GM19193 (cell line): ENCODE results near the gene CAPZA2.

Source experiments
- POLR2A ChIP-seq: IDR thresholded peaks from 4 replicates; pipeline ENCODE4 v1.6.1; 2011; ENCODE audit not compliant: insufficient read depth, insufficient read length; ENCODE audit errors: extremely low read depth

Gene CAPZA2

GRCh38 chr7:116862234-116862950 is at the start of gene CAPZA2:
Gene CAPZA2, plus strand, starts transcription at chr7:116862587. Its CDS starts 25 bp downstream, at chr7:116862612.
- peak; percentile 92 for TF ChIP-seq POLR2A

DNA sequence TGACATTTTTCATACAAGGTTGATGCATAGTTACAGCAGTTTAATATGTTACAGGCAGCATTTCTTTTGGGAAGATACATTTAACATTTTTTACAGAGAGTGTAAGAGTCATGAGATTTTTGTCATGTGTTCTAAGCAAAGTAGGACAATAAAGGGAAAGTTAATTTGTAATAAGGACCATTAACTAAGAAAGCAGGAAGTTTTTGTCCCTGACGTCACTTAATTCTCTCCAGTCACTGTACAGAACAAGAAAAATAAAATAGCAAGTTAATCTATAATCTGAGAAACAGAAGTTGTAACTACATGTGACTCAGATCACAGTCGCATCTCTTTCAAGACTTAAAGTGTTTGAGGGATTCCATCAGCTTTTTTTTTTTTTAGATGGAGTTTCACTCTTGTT is 49.5 kb upstream of the CAPZA2 start:
- no peak for TF ChIP-seq POLR2A

- no peak for TF ChIP-seq POLR2A
These were observed 47.3 kb upstream of the CAPZA2 start for GRCh38 chr7:116815041-116815440.

GRCh38 chr7:116820149-116820548 is 42.2 kb upstream of the CAPZA2 start:
- no peak for TF ChIP-seq POLR2A

DNA sequence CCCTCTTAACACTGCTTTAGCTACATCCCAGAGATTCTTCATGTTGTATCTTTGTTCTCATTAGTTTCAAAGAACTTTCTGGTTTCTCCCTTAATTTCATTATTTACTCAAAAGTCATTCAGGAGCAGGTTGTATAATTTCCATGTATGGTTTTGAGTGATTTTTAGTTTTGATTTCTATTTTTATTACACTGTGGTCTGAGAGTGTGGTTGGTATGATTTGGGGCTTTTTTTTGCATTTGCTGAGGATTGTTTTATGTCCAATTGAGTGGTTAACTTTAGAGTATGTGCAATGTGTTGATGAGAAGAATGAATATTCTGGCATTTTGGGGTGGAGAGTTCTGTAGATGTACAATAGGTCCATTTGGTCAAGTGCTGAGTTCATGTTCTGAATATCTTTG is 37.9 kb upstream of the CAPZA2 start:
- no peak for TF ChIP-seq POLR2A

DNA sequence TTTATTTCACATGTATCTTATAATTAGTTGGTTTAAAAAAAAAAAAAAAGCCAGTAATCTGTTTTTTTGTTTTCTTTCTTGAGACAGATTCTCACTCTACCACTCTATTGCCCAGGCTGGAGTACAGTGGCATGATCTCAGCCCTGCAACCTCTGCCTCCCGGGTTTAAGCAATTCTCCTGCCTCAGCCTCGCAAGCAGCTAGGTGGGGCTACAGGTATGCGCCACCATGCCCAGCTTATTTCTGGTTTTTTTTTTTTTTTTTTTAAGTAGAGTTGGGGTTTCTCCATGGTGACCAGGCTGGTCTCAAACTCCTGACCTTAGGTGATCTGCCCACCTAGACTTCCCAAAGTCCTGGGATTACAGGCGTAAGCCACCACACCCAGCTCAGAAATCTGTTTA is 34.1 kb upstream of the CAPZA2 start:
- no peak for TF ChIP-seq POLR2A

DNA sequence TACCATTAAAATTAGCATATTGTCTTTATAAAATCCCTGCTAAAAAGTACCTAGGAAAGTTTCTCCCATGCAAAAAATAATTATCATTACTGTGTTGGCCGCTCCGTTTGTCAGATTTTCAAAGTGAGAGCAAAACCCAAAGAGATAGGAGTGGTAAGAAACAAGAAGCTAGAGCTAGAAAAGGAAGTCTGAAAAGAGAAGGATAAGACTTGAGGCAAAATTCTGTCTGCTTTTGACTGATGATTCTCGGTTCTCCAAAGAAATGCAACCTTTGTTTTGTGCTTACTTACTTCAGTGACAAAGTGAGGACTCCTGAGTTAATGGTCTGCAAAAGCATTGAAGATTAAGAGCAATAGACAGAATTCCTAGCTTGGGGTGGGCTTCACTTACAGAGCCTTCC is 33.3 kb upstream of the CAPZA2 start:
- TF ChIP-seq POLR2A = no peak

- no peak for TF ChIP-seq POLR2A
These were observed 32.9 kb upstream of the CAPZA2 start for GRCh38 chr7:116829493-116829892.

GRCh38 chr7:116832692-116833091 is 29.7 kb upstream of the CAPZA2 start:
- no peak for TF ChIP-seq POLR2A

GRCh38 chr7:116834815-116835504 is 27.4 kb upstream of the CAPZA2 start:
- no peak for TF ChIP-seq POLR2A

- TF ChIP-seq POLR2A = no peak
These were observed 26.3 kb upstream of the CAPZA2 start for GRCh38 chr7:116836048-116836447.

DNA sequence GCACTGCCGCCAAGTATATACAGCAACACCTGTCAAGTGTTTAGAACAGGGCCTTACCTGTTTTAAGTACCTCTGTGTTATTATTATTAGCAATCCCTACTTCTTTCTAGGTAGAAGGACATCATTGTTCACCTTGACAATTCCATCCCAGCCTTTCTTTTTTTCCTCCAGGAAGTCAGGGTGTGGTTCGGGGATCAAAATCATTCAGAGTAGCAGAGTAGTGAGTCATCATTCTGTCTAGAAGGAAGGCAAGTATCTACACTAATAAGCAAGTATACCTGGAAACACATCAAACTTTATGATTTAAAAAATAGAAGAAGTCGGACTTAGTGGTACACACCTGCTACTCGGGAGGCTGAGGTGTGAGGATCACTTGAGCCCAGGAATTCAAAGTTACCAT is 25.5 kb upstream of the CAPZA2 start:
- no peak for TF ChIP-seq POLR2A

DNA sequence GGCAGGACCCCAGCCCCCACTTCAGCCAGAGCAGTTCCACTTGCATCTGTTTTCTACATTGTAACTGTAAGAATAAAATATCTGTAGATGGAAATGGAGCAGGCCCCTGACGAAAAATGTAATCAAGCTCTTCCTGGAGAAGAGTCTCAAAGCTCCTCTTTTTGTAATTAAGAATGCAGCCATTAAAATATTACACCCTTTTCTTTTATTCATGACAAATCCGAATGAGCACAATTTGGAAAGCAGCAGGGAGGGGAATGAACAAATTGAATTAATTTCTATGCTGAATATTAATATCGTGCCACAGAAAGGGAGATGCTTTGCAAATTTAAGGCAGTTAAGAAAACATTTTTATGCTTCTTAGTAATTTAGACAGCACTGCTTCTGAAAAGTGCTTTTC is 24.8 kb upstream of the CAPZA2 start:
- no peak for TF ChIP-seq POLR2A

DNA sequence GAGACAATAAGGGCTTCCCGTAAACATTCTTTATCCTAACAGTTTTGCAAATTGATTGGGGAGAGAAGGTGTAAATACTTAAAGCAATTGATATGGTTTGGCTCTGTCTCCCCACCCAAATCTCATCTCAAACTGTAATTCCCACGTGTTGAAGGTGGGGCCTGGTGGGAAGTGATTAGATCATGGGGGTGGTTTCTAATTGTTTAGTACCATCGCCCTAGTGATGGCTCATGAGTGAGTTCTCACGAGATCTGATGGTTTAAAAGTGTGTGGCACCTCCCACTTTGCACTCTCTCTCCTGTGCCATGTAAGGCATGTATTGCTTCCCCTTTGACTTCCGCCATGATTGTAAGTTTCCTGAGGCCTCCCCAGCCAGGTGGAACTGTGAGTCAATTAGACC is 22.1 kb upstream of the CAPZA2 start:
- TF ChIP-seq POLR2A = no peak

DNA sequence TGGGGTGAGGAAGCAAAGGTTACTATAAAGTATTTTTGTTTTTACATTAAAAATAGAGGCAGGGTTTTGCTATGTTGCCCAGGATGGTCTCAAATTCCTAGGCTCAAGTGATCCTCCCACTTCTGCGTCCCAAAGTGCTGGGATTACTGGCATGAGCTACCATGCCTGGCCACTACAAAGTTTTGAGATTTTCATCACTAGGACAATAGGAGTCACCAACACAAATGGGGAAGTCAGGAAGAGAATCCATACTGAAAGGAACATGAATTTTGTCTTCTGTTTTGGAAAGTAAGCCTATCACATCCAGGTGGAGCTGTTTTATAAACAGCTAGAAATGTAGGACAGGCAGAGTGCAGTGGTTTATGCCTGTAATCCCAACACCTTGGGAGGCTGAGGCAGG is 20.0 kb upstream of the CAPZA2 start:
- no peak for TF ChIP-seq POLR2A

DNA sequence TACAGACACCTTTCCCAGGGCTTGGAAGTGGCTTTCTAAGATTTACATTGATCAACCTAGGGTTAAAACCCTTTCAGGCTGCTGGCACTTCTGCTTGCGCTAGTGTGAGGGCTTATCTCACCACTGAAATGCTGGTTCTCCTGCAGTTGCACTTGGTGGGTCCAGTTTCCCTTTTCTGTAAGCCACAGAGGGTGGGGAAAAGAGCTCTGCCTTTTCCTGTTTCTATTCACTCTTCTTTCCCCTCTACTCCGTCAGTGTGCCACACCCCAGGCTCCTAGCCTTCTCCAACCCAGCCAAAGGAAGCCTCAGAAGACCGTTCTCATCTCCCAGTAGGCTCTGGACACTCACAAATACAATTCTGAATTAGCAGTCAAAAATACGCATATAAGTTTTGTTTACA is 19.0 kb upstream of the CAPZA2 start:
- no peak for TF ChIP-seq POLR2A
